Glomerular visceral epithelial cell (primary cell): ENCODE data around the gene ADCY10.

Source experiments
- DNase-seq: peaks from one replicate; pipeline ENCODE4 v3.0.0-alpha.2; 2016; ENCODE audit errors: extremely low spot score

Gene ADCY10

GRCh38 chr1:167913895-167914496 is at the start of gene ADCY10:
TSS of gene ADCY10 (minus strand) at chr1:167914134. CDS start at chr1:167905140, 8,994 bp downstream.
- DNase-seq = no peak

- DNase-seq = no peak
Measured at GRCh38 chr1:167957710-167958109, 43.8 kb upstream of the ADCY10 start.

- DNase-seq = no peak
Measured at GRCh38 chr1:167955915-167956314, 42.0 kb upstream of the ADCY10 start.

GRCh38 chr1:167950569-167950968 is 36.6 kb upstream of the ADCY10 start:
- no peak for DNase-seq

GRCh38 chr1:167949785-167950184 is 35.9 kb upstream of the ADCY10 start:
- DNase-seq = no peak

- DNase-seq = no peak
Measured at GRCh38 chr1:167947733-167948132, 33.8 kb upstream of the ADCY10 start.

GRCh38 chr1:167943541-167943940 is 29.6 kb upstream of the ADCY10 start:
- DNase-seq = no peak

- DNase-seq = no peak
Measured at GRCh38 chr1:167940264-167940663, 26.3 kb upstream of the ADCY10 start.

- no peak for DNase-seq
Measured at GRCh38 chr1:167938080-167938636, 24.2 kb upstream of the ADCY10 start.

- DNase-seq = no peak
Measured at GRCh38 chr1:167937709-167938010, 23.7 kb upstream of the ADCY10 start.

- peak; percentile 71 for DNase-seq
Measured at GRCh38 chr1:167936930-167937708, 23.2 kb upstream of the ADCY10 start, which contains the start of gene MPC2. TSS of gene MPC2 (minus strand) at chr1:167937072. CDS start at chr1:167935841, 1,231 bp downstream.

GRCh38 chr1:167936068-167936929 is 22.4 kb upstream of the ADCY10 start, which contains the start of gene DCAF6:
TSS of gene DCAF6 (plus strand) at chr1:167936683. CDS start at chr1:167936912, 229 bp downstream.
- peak; percentile 99 for DNase-seq

- peak; percentile 51 for DNase-seq
Measured at GRCh38 chr1:167935216-167936067, 21.5 kb upstream of the ADCY10 start.

GRCh38 chr1:167934426-167935215 is 20.7 kb upstream of the ADCY10 start:
- DNase-seq = no peak

GRCh38 chr1:167933788-167934187 is 19.9 kb upstream of the ADCY10 start:
- DNase-seq = no peak

- no peak for DNase-seq
Measured at GRCh38 chr1:167929725-167930124, 15.8 kb upstream of the ADCY10 start.

- peak; percentile 23 for DNase-seq
Measured at GRCh38 chr1:167928919-167929318, 15.0 kb upstream of the ADCY10 start.

GRCh38 chr1:167928457-167928852 is 14.5 kb upstream of the ADCY10 start:
- DNase-seq = no peak

- peak; percentile 40 for DNase-seq
Measured at GRCh38 chr1:167927046-167927754, 13.3 kb upstream of the ADCY10 start.
